H9 (cell line): ENCODE measurements around the gene PERM1. TPM values are rescaled to one million over a fixed set of nuclear protein-coding genes. Genes with fewer than 3 reads are reported as not detected.

Source experiments
- DNase-seq: peaks from one replicate; pipeline ENCODE4 v3.0.0-alpha.2; 2017
- H2AFZ ChIP-seq: one replicate; pipeline ENCODE4 v1.6.1; 2013; ENCODE audit warnings: mild to moderate bottlenecking, low read length, control low read depth, moderate library complexity
- H2AK5ac ChIP-seq: 2 replicates; pipeline ENCODE4 v1.6.1; 2013; ENCODE audit warnings: low read length, control low read depth, mixed read lengths; ENCODE audit not compliant: insufficient read length
- H2BK120ac ChIP-seq: one replicate; pipeline ENCODE4 v1.6.1; 2013; ENCODE audit warnings: low read depth, mild to moderate bottlenecking, low read length, control low read depth, inconsistent platforms; ENCODE audit not compliant: poor library complexity, severe bottlenecking
- H2BK12ac ChIP-seq: 2 replicates; pipeline ENCODE4 v1.6.1; 2013; ENCODE audit warnings: low read length, control low read depth, mixed read lengths, low read depth; ENCODE audit not compliant: insufficient read length
- H2BK15ac ChIP-seq: 2 replicates; pipeline ENCODE4 v1.6.1; 2013; ENCODE audit warnings: low read depth, low read length, control low read depth
- H2BK20ac ChIP-seq: one replicate; pipeline ENCODE4 v1.6.1; 2013; ENCODE audit warnings: low read depth, mild to moderate bottlenecking, low read length, control low read depth, inconsistent platforms; ENCODE audit not compliant: poor library complexity, severe bottlenecking
- H2BK5ac ChIP-seq: 2 replicates; pipeline ENCODE4 v1.6.1; 2013; ENCODE audit warnings: low read length, control low read depth, mixed read lengths; ENCODE audit not compliant: insufficient read length
- H3K14ac ChIP-seq: 2 replicates; pipeline ENCODE4 v1.6.1; 2013; ENCODE audit warnings: low read length, control low read depth; ENCODE audit not compliant: insufficient read depth
- H3K18ac ChIP-seq: 2 replicates; pipeline ENCODE4 v1.6.1; 2013; ENCODE audit warnings: low read depth, mild to moderate bottlenecking, mixed read lengths, low read length, control low read depth; ENCODE audit not compliant: insufficient read length
- H3K23ac ChIP-seq: 2 replicates; pipeline ENCODE4 v1.6.1; 2013; ENCODE audit warnings: low read length, control low read depth, mixed read lengths, low read depth; ENCODE audit not compliant: insufficient read length
- H3K23me2 ChIP-seq: 2 replicates; pipeline ENCODE4 v1.6.1; 2013; ENCODE audit warnings: low read depth, mild to moderate bottlenecking, mixed read lengths, low read length, control low read depth; ENCODE audit not compliant: insufficient read length, poor library complexity, severe bottlenecking
- H3K27ac ChIP-seq: 2 replicates; pipeline ENCODE4 v1.5.1; 2013; ENCODE audit warnings: low read length, control low read depth, mixed read lengths, low read depth; ENCODE audit not compliant: insufficient read length
- H3K27me3 ChIP-seq: 2 replicates; pipeline ENCODE4 v1.6.1; 2013; ENCODE audit warnings: low read length, control low read depth, inconsistent platforms; ENCODE audit not compliant: insufficient read depth
- H3K4ac ChIP-seq: 2 replicates; pipeline ENCODE4 v1.6.1; 2013; ENCODE audit warnings: low read depth, mild to moderate bottlenecking, control low read depth, inconsistent platforms, low read length, moderate library complexity
- H3K4me1 ChIP-seq: 2 replicates; pipeline ENCODE4 v1.6.1; 2013; ENCODE audit warnings: low read length, control low read depth, inconsistent platforms; ENCODE audit not compliant: insufficient read depth
- H3K4me2 ChIP-seq: 2 replicates; pipeline ENCODE4 v1.6.1; 2013; ENCODE audit warnings: low read length, control low read depth, mixed read lengths; ENCODE audit not compliant: insufficient read length, insufficient read depth
- H3K56ac ChIP-seq: 2 replicates; pipeline ENCODE4 v1.6.1; 2013; ENCODE audit warnings: low read depth, mild to moderate bottlenecking, mixed read lengths, low read length, control low read depth; ENCODE audit not compliant: insufficient read length
- H3K79me1 ChIP-seq: 2 replicates; pipeline ENCODE4 v1.6.1; 2013; ENCODE audit warnings: low read depth, mild to moderate bottlenecking, moderate library complexity, low read length, control low read depth, inconsistent platforms; ENCODE audit not compliant: insufficient read depth, poor library complexity, severe bottlenecking
- H3K79me2 ChIP-seq: 2 replicates; pipeline ENCODE4 v1.6.1; 2013; ENCODE audit warnings: low read length, control low read depth, inconsistent platforms; ENCODE audit not compliant: insufficient read depth
- H3K9ac ChIP-seq: 2 replicates; pipeline ENCODE4 v1.6.1; 2013; ENCODE audit warnings: low read length, control low read depth, mixed read lengths; ENCODE audit not compliant: insufficient read length; ENCODE audit errors: extremely low read depth
- H3K9me3 ChIP-seq: one replicate; pipeline ENCODE4 v1.6.1; 2013; ENCODE audit warnings: low read depth, low read length, inconsistent platforms; ENCODE audit not compliant: control insufficient read depth
- H3T11ph ChIP-seq: one replicate; pipeline ENCODE4 v1.6.1; 2013; ENCODE audit warnings: mild to moderate bottlenecking, low read length, control low read depth, inconsistent platforms
- H4K20me1 ChIP-seq: one replicate; pipeline ENCODE4 v1.6.1; 2013; ENCODE audit not compliant: control insufficient read depth, insufficient read length, insufficient read depth
- H4K5ac ChIP-seq: 2 replicates; pipeline ENCODE4 v1.6.1; 2013; ENCODE audit warnings: low read depth, mild to moderate bottlenecking, mixed read lengths, low read length, control low read depth; ENCODE audit not compliant: insufficient read length
- H4K8ac ChIP-seq: replicated peaks from 2 replicates; pipeline ENCODE4 v1.6.1; 2013; ENCODE audit warnings: low read length, control low read depth, mixed read lengths, low read depth; ENCODE audit not compliant: insufficient read length
- H4K91ac ChIP-seq: 2 replicates; pipeline ENCODE4 v1.6.1; 2013; ENCODE audit warnings: low read depth, mild to moderate bottlenecking, moderate library complexity, mixed read lengths, low read length, control low read depth; ENCODE audit not compliant: insufficient read length
- H3K27ac Mint-ChIP-seq, 3 experiments: 2 replicates in 2 of 3; 3 replicates in 1 of 3; pipeline ENCODE4 v1.8.0; 2020 to 2021; ENCODE audit warnings: mixed read lengths in 3 of 3, mild to moderate bottlenecking in 1 of 3, moderate library complexity in 1 of 3
- H3K27me3 Mint-ChIP-seq: 2 replicates; pipeline ENCODE4 v1.8.0; 2021; ENCODE audit warnings: low read depth, mild to moderate bottlenecking, moderate library complexity, mixed read lengths
- H3K36me3 Mint-ChIP-seq, 3 experiments: 2 replicates in 2 of 3; 3 replicates in 1 of 3; pipeline ENCODE4 v1.8.0; 2020 to 2021; ENCODE audit warnings: low read depth in 3 of 3, mixed read lengths in 3 of 3; ENCODE audit not compliant: insufficient read depth in 1 of 3
- H3K4me1 Mint-ChIP-seq, 2 experiments: 2 replicates each; pipeline ENCODE4 v1.8.0; 2020; ENCODE audit warnings: mixed read lengths in 2 of 2
- H3K4me3 Mint-ChIP-seq, 2 experiments: 2 replicates in 1 of 2; 3 replicates in 1 of 2; pipeline ENCODE4 v1.8.0; 2020 to 2021; ENCODE audit warnings: mild to moderate bottlenecking in 2 of 2, mixed read lengths in 2 of 2, moderate library complexity in 1 of 2
- H3K9me3 Mint-ChIP-seq, 2 experiments: 2 replicates in 1 of 2; 3 replicates in 1 of 2; pipeline ENCODE4 v1.8.0; 2020; ENCODE audit warnings: mild to moderate bottlenecking in 2 of 2, mixed read lengths in 2 of 2, moderate library complexity in 1 of 2
- WGBS: extraction: QIAGEN DNeasy Blood & Tissue Kit; methylation state at CpG from one replicate; pipeline ENCODE4 v1.1.7; 2013; ENCODE audit warnings: missing lambda C conversion rate, low lambda C conversion rate, mixed read lengths; ENCODE audit not compliant: insufficient read length; ENCODE audit errors: extremely low coverage; 5-methylcytosine and 5-hydroxymethylcytosine counted together
- total RNA-seq: library from RNA; stranded (reverse); gene quantifications from 2 replicates; pipeline ENCODE4 v1.2.1, GENCODE V29; 2021
- TF ChIP-seq, protein P1 (sequence below): fragments of 200-600 bp; sonication (generic); conservative IDR thresholded peaks from 3 replicates; pipeline ENCODE4 v1.8.0; 2021; ENCODE audit warnings: antibody characterized with exemption, mild to moderate bottlenecking

Gene PERM1
- total RNA-seq, 1 experiment from 2014 or later = not detected

DNA sequence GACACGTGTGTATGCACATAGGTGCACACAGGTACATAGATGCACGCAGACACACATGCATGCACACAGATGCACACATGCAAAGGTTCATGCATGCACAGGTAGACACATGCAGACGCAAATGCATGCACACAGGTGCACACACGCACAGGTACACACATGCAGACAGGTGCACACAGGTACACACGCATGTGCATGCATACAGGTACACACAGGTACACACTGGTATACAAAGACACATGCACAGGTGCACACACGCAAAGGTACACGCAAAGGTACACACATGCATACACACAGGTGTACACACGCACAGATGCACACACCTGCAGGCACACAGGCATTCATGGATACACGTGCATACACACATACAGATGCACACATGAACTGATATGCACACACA lies 31.6 kb downstream of the PERM1 start:
- no peak overlapping the region for H3K4ac ChIP-seq
- H3K9me3 ChIP-seq = no peaks in the 10 kb centered on the region
- H3K27me3 ChIP-seq = no peaks in the 10 kb centered on the region
- H3K9ac ChIP-seq = no peak overlapping the region
- no peaks in the 10 kb centered on the region for H3K4me1 ChIP-seq
- H3K23me2 ChIP-seq = no peaks in the 10 kb centered on the region
- no peaks in the 10 kb centered on the region for H3K79me1 ChIP-seq
- H2BK12ac ChIP-seq = no peak overlapping the region
- no peaks in the 10 kb centered on the region for H3K79me2 ChIP-seq
- H2AK5ac ChIP-seq = no peak overlapping the region
- TF ChIP-seq, protein P1, sequence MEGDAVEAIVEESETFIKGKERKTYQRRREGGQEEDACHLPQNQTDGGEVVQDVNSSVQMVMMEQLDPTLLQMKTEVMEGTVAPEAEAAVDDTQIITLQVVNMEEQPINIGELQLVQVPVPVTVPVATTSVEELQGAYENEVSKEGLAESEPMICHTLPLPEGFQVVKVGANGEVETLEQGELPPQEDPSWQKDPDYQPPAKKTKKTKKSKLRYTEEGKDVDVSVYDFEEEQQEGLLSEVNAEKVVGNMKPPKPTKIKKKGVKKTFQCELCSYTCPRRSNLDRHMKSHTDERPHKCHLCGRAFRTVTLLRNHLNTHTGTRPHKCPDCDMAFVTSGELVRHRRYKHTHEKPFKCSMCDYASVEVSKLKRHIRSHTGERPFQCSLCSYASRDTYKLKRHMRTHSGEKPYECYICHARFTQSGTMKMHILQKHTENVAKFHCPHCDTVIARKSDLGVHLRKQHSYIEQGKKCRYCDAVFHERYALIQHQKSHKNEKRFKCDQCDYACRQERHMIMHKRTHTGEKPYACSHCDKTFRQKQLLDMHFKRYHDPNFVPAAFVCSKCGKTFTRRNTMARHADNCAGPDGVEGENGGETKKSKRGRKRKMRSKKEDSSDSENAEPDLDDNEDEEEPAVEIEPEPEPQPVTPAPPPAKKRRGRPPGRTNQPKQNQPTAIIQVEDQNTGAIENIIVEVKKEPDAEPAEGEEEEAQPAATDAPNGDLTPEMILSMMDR = no peak
- Mint-ChIP-seq H3K27ac (no peak overlapping the region), H3K4me1 (peaks cover 0 to 5% of the 10 kb centered on the region in 2 experiments; a peak in 1 of 4 replicates), H3K36me3 (peaks cover 43 to 85% (median 80%) of the 10 kb centered on the region in 3 experiments; a peak in 6 of 7 replicates), H3K9me3 (no peaks in the 10 kb centered on the region; a peak in 2 of 5 replicates), H3K27me3 (no peaks in the 10 kb centered on the region), H3K4me3 (no peak overlapping the region)
- no peak overlapping the region for H3K14ac ChIP-seq
- DNase-seq = no peak
- no peak overlapping the region for H4K8ac ChIP-seq
- H4K91ac ChIP-seq = no peak overlapping the region
- no peak overlapping the region for H2BK15ac ChIP-seq
- no peak overlapping the region for H3K27ac ChIP-seq
- H2BK5ac ChIP-seq = no peak overlapping the region
- H3K23ac ChIP-seq = no peak overlapping the region
- H3K56ac ChIP-seq = no peak overlapping the region
- H3T11ph ChIP-seq = no peak overlapping the region
- no peak overlapping the region for H3K18ac ChIP-seq
- no CpG with 5 or more reads among the region's 9 CpGs for WGBS
- no peaks in the 10 kb centered on the region for H4K20me1 ChIP-seq
- H2AFZ ChIP-seq = no peak overlapping the region
- H4K5ac ChIP-seq = no peak overlapping the region
- H3K4me2 ChIP-seq = no peak overlapping the region
- no peak overlapping the region for H2BK120ac ChIP-seq
- H2BK20ac ChIP-seq = no peak overlapping the region
